Measurements from ENCODE around the gene KASH5. TPM values are rescaled to one million over a fixed set of nuclear protein-coding genes. Genes with fewer than 3 reads are reported as not detected.

Gene KASH5
- total RNA-seq, 1 experiment from 2014 or later, result 0.37 TPM

DNA sequence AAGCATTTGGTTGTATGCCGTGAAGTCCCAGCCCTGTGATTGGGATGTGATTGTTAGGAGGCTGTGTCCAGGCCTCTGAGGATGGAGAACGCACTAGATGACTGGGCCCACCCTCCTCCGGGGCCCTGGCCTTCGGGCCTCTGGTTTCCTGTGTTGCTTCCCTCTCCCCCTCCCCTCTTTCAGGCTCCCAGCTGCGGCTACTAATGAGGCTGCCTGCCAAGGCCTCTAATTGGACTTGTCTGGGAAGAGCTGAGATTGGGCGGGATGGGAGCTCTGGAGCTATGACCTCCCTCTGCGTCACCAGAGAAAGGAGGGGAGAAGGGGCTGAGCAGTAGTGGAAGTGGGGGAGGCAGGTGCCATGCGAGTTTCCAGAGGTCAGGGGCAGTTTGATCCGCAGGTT, 25.3 kb downstream of the KASH5 start:
- no TSS peak for BruUV-seq (replicated peaks)
- no peaks in the 10 kb centered on the region for H3K27me3 ChIP-seq (replicated peaks; ENCODE audit: insufficient read depth, low read depth, low read length, poor library complexity)
- H3K9me3 ChIP-seq (ENCODE audit: low read depth, low read length, poor library complexity, severe bottlenecking), result no peaks in the 10 kb centered on the region
- intact Hi-C loops (cut with micrococcal nuclease; ENCODE audit: unreplicated experiment), result no loop called here
- TF ChIP-seq, protein P1, sequence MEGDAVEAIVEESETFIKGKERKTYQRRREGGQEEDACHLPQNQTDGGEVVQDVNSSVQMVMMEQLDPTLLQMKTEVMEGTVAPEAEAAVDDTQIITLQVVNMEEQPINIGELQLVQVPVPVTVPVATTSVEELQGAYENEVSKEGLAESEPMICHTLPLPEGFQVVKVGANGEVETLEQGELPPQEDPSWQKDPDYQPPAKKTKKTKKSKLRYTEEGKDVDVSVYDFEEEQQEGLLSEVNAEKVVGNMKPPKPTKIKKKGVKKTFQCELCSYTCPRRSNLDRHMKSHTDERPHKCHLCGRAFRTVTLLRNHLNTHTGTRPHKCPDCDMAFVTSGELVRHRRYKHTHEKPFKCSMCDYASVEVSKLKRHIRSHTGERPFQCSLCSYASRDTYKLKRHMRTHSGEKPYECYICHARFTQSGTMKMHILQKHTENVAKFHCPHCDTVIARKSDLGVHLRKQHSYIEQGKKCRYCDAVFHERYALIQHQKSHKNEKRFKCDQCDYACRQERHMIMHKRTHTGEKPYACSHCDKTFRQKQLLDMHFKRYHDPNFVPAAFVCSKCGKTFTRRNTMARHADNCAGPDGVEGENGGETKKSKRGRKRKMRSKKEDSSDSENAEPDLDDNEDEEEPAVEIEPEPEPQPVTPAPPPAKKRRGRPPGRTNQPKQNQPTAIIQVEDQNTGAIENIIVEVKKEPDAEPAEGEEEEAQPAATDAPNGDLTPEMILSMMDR (conservative IDR thresholded peaks at IDR 0.05; ENCODE audit: low read depth, low read length), result no peak
- no peak for TF ChIP-seq EZH2 (IDR thresholded peaks at IDR 0.05; ENCODE audit: borderline replicate concordance, low read depth, low read length, poor library complexity, severe bottlenecking)
- no peak overlapping the region for H3K4me3 ChIP-seq (ENCODE audit: low read depth, low read length, poor library complexity, severe bottlenecking)
- no peaks in the 10 kb centered on the region for H3K36me3 ChIP-seq (ENCODE audit: insufficient read depth, low read length, poor library complexity, severe bottlenecking)
- ChIA-PET POLR2A (ENCODE audit: low non-redundant PET) (no interaction called here), CTCF (no interaction called here)
- H3K4me1 ChIP-seq (ENCODE audit: insufficient read depth, low read length, poor library complexity, severe bottlenecking), result no peaks in the 10 kb centered on the region
- DNase-seq (ENCODE audit: low spot score), result no peak
- no peak overlapping the region for H3K27ac ChIP-seq (ENCODE audit: low read depth, low read length, poor library complexity, severe bottlenecking)

DNA sequence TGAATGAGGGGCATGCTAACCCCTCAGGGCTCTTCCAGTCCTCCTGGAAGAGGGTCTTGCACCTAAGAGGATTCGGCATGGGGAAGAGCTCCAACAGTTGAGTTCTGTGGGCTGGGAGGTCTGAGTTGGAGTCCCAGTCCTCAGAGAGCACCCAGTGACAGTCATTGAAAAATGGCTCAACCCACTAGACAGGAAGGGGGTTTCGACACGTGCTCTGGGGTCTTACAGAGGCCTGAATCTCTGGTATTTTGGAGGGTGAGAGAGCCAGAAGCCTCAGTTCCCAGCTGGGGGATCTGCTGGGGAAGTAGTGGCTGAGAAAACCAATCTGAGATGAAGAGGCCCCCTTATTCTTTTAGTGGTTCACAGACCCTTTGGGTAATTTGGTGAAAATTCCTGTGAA, 26.2 kb downstream of the KASH5 start:
- DNase-seq (ENCODE audit: low spot score), result no peak
- ChIA-PET CTCF (no interaction called here), POLR2A (ENCODE audit: low non-redundant PET) (no interaction called here)
- Histone ChIP-seq H3K9me3 (ENCODE audit: low read depth, low read length, poor library complexity, severe bottlenecking) (no peaks in the 10 kb centered on the region), H3K27me3 (replicated peaks; ENCODE audit: insufficient read depth, low read depth, low read length, poor library complexity) (peaks cover 5% of the 10 kb centered on the region), H3K4me3 (ENCODE audit: low read depth, low read length, poor library complexity, severe bottlenecking) (no peak overlapping the region), H3K4me1 (ENCODE audit: insufficient read depth, low read length, poor library complexity, severe bottlenecking) (no peaks in the 10 kb centered on the region), H3K36me3 (ENCODE audit: insufficient read depth, low read length, poor library complexity, severe bottlenecking) (no peaks in the 10 kb centered on the region), H3K27ac (ENCODE audit: low read depth, low read length, poor library complexity, severe bottlenecking) (no peak overlapping the region)
- TF ChIP-seq EZH2 (IDR thresholded peaks at IDR 0.05; ENCODE audit: borderline replicate concordance, low read depth, low read length, poor library complexity, severe bottlenecking), result no peak
- TF ChIP-seq, protein P1 (conservative IDR thresholded peaks at IDR 0.05; ENCODE audit: low read depth, low read length), result no peak
- no TSS peak for BruUV-seq (replicated peaks)
- intact Hi-C loops (cut with micrococcal nuclease; ENCODE audit: unreplicated experiment), result no loop called here

DNA sequence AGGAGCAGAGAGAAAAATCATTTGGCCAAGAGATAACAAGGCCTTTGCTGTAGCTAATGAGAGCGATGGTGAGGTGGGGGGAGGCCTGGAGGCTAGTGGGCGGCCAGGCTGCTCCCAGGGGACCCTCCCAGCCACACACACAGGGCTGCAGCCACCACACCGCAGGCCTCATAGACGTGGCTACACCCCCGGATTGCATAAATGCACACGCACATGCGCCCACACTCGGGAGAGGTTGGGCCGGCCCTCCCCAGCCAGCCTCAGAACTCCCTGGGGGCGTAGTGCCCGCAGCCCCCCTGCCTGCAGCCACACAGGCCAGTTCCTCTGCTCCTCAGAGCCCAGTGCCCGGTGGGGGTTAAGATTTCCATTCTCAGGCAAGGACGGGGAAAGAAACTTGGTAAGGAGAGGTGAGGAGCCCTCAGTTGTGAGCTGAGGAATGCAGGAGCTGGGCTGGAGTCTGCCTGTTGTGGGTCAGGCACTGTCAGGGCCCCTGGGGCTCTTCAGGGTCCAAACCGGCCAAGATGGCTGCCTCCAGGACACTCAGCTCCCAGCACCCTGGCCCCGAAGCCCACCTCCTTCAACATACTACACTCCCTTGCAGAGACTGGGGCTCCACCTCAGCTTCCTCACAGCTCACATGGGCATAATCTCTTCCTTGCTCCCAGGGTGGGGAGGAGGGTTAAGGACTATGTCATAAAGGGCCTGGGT, 27.2 kb downstream of the KASH5 start:
- CTCF ChIA-PET, result no interaction called here
- no peaks in the 10 kb centered on the region for H3K36me3 ChIP-seq (ENCODE audit: insufficient read depth, low read length, poor library complexity, severe bottlenecking)
- intact Hi-C loops (cut with micrococcal nuclease; ENCODE audit: unreplicated experiment), result no loop called here
- peaks cover 13% of the 10 kb centered on the region for H3K27me3 ChIP-seq (replicated peaks; ENCODE audit: insufficient read depth, low read depth, low read length, poor library complexity)
- no peaks in the 10 kb centered on the region for H3K4me1 ChIP-seq (ENCODE audit: insufficient read depth, low read length, poor library complexity, severe bottlenecking)
- peak overlapping the region; percentile 28 for H3K27ac ChIP-seq (ENCODE audit: low read depth, low read length, poor library complexity, severe bottlenecking)
- POLR2A ChIA-PET (ENCODE audit: low non-redundant PET), result no interaction called here
- no peaks in the 10 kb centered on the region for H3K9me3 ChIP-seq (ENCODE audit: low read depth, low read length, poor library complexity, severe bottlenecking)
- BruUV-seq (replicated peaks), result no TSS peak
- TF ChIP-seq, protein P1 (conservative IDR thresholded peaks at IDR 0.05; ENCODE audit: low read depth, low read length), result no peak
- TF ChIP-seq EZH2 (IDR thresholded peaks at IDR 0.05; ENCODE audit: borderline replicate concordance, low read depth, low read length, poor library complexity, severe bottlenecking), result no peak
- DNase-seq (ENCODE audit: low spot score), result no peak
- H3K4me3 ChIP-seq (ENCODE audit: low read depth, low read length, poor library complexity, severe bottlenecking), result no peak overlapping the region

Measured in A673 (cell line).